DMS53 (cell line): Measurements from ENCODE around the gene RAB11B.
"Not testable (repeated sequence)": the region's sequence is repeated elsewhere in the genome, so short reads cannot be mapped to it uniquely, and the experiment has no call there.

ENCODE experiments used
- DNase-seq: peaks from one replicate; lab custom pipeline; 2025; lab: John Stamatoyannopoulos, UW

Gene RAB11B

DNA sequence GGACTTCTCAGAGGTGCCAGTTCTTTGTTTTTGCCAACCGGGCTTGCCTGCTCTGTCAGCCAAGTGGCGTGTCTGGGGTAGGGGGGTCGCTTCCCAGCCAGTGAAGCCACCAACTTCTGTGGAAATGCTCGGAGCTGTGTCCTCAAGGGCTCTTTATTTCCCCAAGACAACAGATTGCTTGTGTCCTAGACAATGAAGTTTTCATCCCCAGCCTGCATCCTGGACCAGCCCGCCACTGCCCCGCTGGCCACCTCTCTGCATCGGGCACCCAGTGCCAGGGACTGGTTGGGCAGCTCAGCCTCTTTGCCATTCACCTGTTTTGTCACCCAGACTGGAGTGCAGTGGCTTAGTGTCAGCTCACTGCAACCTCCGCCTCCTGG lies 3.7 kb downstream of the RAB11B start:
- DNase-seq: no peak

DNA sequence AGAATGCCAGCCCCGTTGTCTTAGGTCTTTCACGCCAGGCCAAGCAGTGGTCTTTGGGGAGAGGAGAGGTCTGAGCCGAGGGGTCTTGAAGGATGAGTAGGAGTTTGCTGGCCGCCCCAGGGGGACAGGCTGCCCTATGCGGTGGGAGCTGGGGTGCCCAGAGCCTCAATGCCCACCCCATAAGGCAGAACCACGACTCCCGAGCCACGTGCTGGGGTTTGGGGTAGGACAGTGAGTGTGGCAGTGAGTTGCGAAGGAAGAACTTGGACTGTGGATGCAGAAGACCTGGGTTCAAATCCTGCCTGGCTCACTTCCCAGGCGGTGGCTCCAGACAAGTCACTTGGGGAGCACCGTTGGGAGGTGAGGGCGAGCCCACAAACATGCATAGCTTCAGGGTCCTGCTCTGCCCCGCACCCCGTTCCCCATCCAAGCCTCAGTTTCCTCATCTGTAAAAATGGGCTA lies 5.5 kb downstream of the RAB11B start:
- DNase-seq: no peak

DNA sequence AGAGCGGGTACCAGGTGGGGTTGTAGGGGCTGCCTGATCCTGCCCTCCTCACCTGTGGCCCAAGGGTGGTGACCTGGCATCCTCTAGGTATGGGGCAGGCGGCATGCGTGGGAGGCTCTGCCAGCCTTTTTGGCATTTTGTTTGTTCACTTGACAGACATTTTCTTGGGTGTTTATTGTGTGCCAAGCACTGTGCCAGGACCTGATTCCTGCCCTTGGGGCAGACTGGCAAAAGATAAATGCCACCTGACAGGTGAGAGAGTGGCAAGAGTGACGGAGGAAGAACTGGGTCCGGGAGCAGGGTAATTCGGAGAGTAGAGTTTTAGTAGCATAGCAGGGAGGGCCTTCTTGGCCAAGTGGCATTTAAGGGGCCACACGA lies 6.0 kb downstream of the RAB11B start:
- DNase-seq: no peak

DNA sequence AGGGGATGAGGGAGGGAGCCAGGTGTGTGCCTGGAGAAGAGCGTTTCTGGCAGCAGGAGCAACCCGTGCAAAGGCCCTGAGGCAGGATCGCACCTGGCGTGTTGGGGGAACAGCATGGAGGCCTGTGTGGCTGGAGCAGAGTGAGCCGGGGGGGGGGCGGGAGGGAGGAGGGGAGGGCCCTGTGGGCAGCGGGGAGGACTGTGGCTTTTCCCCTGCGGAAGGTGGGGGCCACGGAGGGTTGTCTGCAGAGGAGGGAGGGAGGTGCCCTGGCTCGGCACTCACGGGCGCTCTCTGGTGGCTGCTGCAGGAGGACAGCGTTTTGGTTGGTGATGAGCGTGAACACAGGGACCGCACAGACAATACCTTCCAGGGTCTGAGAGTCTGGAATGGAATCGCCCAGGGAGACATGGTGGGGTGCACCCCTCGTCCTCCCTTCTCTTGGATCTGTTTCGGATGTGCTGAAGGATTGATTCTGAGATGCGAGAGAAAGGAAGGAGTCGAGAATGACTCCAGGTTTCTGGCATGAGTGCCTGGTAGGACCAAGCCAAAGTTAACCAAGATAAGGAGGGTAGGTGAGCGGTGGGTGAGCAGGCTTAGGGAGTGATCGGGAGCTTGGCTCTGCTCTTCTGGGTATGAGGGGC lies 6.5 kb downstream of the RAB11B start:
- peak; percentile 51 for DNase-seq

DNA sequence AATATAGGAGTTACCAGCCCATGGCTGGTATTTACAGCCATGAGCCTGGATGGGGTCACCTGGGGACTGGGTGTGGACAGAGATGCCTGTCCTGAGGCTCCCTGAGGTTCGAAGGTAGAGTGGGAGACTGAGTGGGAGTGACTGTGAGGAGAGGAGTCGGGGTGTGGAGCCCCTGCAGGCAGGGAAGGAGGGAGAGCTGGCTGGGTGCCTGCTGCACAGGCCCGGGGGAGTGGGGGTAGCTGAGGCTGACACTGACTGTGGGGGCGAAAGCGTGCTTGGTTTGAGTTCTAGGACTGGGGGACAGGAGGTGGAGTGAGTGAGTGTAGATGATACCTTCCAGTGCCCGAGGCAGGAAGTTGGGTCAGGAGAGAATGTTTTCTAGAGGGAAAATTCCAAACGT lies 7.1 kb downstream of the RAB11B start:
- no peak for DNase-seq

DNA sequence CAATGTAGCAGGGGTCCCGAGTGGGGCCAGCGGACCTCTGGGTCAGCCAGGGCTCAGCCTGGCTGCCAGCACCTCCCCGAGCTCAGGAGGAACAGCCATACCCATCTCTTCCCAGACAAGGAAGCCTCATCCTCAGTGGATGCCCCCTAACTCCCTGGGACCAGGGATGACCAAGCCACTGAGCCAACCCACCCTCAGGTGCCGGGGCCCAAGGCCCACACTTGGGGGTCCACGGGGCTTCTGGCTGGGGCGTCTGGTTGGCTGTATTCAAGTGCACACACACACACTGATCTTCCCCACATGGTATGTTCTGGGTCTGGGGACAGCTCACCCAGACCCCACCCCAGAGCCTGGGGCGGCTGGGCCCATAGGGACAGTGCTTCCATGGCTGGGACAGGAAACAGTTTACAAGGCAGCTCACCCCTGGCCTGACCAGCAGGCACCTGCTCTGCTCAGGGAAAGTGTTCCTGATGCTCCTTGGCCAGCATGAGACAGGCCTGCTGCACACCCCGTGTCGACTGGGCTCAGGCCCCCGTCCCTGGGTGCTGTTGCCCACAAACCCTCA lies 7.7 kb downstream of the RAB11B start:
- DNase-seq: no peak

DNA sequence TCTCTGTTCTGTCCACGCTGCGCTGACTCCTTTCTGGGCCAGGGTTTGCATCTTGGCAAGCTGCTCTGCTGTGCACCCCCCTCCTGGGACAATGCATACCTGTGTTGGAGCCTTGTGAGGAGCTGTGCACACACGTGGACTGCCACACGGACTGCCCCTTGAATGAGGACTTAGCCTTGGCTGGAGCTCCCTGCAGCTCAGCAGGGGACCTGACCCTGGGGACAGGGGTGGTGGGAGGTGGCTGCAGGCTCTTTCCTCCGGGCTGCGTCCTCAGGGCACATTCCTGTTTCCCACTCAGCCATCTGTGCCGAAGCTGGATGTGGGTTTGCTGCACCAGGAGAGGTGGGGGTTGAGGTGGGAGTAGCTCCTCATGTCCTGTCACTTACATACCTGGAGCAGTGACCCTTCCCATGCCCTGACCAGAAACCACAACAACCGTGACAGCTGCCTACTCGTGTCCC lies 8.2 kb downstream of the RAB11B start:
- no peak for DNase-seq

DNA sequence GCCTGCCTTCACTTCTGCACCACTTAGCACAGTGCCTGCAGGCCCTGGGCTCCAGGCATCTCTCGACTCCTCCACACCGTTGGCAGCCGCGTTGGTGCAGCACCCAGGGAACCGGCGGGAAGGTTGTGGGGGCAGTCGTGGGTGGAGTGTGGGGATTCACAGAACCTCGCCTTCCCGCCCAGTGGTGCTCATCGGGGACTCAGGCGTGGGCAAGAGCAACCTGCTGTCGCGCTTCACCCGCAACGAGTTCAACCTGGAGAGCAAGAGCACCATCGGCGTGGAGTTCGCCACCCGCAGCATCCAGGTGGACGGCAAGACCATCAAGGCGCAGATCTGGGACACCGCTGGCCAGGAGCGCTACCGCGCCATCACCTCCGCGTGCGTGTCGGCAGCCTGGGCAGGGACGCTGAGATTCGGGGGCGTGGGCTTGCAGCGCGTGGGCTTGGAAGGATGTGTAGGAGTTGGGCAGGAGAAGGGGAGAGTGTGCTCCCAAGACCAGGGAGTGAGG lies 9.6 kb downstream of the RAB11B start:
- no peak for DNase-seq

DNA sequence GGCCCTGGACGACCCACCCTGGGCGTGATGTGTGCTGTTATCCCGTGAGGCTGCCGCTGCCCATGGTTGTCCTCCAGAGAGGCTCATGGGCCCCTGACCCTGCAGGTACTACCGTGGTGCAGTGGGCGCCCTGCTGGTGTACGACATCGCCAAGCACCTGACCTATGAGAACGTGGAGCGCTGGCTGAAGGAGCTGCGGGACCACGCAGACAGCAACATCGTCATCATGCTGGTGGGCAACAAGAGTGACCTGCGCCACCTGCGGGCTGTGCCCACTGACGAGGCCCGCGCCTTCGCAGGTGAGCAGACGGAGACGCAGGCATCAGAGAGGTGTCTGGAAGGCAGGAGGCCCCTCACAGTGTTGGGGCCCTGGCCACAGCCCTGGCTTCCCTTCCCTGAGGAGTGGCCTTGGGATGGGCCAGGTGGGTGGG lies 11.8 kb downstream of the RAB11B start:
- no peak for DNase-seq

DNA sequence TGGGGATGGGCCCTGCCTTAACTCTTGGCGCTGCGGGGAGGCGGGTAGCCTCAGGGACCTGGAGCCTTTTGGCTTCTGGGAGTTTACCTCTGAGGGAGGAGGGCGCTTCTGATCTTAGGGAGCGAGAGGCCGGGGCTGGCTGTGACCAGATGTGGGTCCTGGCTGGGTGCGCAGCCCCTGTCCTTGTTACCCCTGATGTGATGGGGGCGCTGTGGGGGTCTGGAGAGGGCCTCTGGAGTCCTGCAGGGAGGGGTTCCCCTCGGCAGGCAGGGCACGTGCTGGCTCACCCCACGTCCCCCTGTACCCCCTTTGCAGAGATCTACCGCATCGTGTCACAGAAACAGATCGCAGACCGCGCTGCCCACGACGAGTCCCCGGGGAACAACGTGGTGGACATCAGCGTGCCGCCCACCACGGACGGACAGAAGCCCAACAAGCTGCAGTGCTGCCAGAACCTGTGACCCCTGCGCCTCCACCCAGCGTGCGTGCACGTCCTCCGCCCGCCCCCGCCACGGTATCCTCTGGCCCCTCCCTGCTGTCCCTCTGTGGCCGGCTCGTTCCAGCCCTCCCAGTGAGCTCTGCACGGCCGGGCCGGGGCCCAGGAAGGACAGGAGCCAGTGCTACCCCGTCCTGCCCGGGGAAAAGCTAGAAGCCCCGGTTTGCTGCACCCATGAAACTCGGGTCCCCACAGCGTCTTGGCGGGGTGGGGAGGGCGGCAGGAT lies 13.1 kb downstream of the RAB11B start:
- DNase-seq: no peak

DNA sequence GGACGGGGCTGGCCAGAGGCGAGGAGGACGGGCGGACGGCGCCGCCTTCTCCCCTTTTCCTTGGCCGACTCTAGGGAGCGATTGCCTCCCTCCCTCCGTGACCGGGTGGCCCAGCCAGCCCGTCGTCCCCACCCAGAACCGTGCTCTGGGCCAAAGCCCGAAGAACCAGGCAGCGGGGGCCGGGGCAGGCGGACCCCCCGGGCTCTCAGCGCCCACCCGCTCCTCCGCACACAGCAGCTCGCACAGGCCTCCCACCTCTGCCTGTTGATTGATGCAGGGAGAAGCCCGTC lies 13.6 kb downstream of the RAB11B start:
- no peak for DNase-seq

DNA sequence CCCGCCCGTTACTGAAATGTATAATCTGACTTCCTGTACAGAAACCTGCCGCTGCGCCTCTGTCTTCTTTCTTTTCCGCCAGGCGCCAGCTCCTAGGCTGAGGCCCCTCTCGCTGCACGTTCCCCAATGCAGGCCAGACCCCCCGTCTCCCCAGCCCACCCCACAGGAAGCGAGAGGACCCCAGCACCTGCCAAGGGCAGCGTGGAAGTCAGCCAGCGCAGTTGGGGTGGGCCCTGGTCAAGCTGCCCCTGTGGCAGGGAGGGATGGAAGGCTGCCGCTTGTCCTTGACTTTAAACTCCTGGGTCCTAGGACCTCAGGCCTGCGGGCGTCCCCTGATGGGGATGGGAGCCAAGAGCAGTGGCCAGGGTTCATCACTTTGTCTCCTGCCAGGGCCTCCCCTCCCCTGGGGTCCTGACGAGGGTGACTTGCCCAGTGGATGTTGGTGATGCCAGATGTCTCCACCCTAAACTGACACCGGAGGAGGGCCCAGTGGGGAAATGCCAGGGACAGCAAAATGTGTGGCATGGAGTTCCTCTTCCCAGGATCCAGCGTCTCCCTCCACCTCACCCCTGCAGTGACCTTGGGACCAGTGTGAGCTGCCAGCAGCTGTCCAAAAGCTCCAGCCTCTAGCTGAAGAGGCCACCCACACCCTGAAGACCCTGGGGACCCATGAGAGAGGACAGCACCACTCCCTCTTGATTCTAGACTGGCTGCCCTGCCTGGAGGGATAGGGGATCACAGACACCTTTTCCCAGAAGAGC lies 14.4 kb downstream of the RAB11B start:
- no peak for DNase-seq

DNA sequence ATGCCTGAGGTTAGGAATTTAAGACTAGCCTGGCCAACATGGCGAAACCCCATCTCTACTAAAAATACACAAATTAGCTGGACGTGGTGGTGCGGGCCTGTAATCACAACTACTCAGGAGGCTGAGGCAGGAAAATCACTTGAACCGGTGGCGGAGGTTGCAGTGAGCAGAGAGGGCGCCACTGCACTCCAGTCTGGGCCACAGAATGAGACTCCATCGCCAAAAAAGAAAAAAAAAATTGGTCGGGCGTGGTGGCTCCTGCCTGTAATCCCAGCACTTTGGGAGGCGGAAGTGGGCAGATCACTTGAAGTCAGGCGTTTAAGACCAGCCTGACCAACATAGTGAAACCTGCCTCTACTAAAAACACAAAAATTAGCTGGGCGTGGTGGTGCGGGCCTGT lies 20.6 kb downstream of the RAB11B start:
- DNase-seq: not testable (repeated sequence)

DNA sequence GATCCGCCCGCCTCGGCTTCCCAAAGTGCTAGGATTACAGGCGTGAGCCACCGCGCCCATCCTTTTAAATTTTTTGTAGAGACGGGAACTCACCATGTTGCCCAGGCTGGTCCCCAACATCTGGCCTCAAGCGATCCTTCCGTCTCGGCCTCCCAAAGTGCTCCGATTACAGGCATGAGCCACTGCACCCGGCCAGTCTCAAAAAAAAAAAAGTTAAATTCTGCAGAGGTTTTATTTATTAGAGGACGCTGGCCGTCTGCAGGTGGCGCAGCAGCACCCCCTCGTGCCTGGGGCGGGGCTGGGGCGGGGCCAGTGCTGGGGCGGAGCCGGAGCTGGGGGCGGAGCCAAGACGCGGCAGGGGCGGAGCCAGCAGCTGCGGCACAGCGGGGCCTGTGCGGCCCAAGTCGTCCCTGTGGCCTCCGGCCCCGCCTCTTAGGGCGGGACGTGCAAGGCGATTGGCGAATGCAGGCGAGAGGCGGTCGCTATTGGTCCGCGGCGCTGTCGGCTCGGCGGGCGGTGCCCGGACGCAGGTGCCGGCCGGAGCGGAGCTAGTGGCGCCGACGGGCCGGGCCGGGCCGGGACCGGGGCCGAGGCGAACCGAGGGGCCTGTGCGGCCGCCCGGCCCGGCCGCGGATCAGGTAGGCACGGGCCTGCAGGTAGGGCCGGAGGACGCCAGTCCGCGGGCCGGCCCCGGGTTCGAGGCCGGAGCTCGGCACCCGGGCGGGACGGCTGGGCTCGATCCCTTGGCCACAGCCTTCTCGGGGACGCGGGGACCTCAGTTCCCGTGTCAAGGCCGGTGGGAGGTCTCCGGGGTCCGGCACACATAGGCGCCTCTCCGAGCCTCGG lies 22.8 kb downstream of the RAB11B start, which contains the start of gene MARCHF2:
TSS of gene MARCHF2 (plus strand) at position 523 of the 846 bp plus-strand sequence. CDS start 8,536 bp downstream, outside the sequence.
- peak; percentile 97 for DNase-seq

DNA sequence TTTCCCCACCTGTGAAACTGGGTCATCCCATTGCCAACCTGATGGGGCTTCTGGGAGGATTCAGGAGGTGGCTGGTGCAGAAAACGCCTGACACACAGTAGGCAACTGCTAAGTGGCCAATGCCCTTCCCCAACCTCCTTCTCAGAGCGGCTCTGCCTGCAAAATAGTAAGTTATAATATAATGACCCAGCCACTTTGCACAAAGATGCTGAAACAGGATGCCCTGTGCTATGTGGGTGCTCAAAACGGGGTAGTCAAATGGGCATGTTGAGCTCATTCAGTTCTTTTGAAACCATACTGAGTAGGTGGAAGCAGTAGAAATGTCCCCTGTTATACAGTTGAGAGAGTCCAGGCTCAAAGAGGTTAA lies 23.5 kb downstream of the RAB11B start:
- no peak for DNase-seq

DNA sequence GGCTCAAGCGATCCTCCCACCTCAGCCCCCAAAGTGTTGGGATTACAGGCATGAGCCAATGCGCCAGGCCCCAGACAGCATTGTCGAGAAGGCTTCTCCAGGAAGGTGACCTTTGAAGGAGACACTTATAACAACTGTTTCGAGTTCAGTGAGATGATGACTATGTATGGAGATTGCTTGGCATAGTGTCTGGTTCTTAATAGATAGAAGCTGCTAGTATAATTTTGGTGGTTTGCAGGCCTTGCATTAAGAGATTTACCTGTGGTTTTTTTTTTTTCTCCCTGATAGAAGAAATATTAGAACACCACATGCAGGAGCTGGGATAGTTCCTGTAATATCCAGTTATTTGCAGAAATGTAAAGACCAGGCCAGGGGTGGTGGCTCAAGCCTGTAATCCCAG lies 26.6 kb downstream of the RAB11B start:
- DNase-seq: no peak

DNA sequence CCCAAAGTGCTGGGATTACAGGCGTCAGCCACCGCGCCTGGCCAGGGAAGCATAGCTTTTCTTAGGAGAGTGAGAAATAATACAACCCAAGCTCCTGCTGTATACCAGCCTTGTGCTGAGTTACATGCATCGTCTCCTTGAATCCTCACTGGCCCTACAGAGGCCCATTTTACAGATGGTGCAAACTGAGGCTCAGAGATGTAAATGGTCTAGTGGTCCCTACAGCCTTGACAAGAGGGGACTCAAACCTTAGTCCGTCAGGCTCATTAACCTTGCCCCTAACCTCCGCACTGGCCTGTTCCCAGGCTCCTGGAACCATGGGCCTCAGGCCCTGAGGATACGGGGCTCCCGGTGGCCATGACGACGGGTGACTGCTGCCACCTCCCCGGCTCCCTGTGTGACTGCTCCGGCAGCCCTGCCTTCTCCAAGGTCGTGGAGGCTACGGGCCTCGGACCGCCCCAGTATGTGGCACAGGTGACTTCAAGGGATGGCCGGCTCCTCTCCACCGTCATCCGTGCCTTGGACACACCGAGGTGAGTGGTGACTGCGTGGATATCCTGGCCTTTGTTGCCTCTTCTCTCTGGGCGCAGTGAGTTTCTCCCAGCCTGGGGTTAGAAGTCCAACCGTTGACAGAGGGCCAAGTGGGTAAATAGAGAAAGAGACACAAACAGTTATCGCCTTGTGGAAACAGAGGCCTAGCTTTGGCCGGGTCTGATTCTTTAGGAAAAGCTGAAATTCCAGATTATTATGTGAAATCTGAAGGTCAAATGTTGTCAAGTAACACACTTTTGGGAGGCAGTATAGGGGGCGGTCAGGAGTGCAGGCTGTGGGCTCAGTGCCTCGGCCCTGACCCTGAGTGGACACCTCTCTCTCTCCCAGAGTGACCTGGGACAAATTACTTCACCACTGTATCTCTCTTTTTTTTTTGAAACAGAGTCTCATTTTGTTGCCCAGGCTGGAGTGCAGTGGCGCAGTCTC lies 31.6 kb downstream of the RAB11B start:
- DNase-seq: no peak

DNA sequence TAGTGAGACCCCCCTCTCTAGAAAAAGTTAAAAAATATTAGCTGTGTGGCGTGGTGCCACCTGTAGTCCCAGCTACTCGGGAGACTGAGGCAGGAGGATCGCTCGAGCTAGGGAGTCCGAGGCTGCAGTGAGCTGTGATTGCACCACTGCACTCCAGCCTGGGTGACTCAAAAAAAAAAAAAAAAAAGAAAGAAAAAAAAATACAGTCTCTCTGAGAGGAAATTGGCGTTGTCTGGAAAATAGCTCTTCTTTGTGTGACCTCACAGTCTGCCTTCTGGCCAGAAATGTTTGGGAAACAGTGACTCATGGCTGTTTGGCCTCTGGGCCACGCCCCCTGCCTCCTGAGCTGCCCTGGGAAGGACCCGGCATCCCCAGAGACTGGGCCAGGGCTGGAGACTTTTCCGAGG lies 33.7 kb downstream of the RAB11B start:
- DNase-seq: peak; percentile 94

DNA sequence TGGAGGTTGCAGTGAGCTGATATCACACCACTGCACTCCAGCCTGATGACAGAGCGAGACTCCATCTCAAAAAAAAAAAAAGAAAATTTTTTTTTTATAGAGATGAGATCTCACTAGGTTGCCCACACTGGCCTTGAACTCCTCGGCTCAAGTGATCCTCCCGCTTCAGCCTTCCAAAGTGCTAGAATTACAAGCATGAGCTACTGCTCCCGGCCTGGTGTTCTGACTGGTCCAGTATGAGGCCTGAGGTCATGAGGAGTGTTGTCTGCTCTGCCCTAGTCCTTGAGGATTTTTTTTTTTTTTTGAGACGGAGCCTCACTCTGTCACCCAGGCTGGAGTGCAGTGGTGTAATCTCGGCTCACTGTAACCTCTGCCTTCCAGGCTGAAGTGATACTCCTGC lies 35.2 kb downstream of the RAB11B start:
- DNase-seq: not testable (repeated sequence)

DNA sequence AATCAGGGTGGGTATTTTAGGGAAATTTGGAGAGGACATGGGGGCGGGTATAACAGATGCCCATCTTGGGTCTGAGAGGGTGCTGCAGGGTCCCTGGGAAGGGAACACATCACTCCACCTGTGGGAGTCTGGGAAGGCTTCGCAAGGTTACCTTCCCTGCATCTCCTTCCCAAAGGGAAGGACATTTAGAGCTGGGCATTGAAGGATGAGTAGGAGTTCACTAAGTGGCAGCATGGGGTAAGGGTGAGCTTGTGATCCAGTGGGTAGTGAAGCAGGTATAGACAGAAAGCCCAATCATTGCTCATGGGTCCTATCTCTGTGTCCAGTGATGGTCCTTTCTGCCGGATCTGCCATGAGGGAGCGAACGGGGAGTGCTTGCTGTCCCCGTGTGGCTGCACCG lies 36.1 kb downstream of the RAB11B start:
- DNase-seq: no peak
